H1 (cell line): ENCODE measurements around the gene SLC13A3. TPM values are rescaled to one million over a fixed set of nuclear protein-coding genes. Genes with fewer than 3 reads are reported as not detected.

ENCODE experiments used
- CTCF ChIA-PET: fragments of 300-600 bp; sonication (Branson Sonifier 250); formaldehyde crosslinking; loops from one replicate; lab custom pipeline; 2021; ENCODE audit not compliant: partially characterized antibody; lab: Charles Lee
- POLR2A ChIA-PET: fragments of 300-600 bp; sonication (Branson Sonifier 250); formaldehyde crosslinking; loops from one replicate; lab custom pipeline; 2021; ENCODE audit warnings: inconsistent platforms; ENCODE audit not compliant: partially characterized antibody; lab: Charles Lee
- DNase-seq, 2 experiments: peaks; one replicate each; pipeline versions ENCODE4 v3.0.0 to v3.0.0-alpha.2; 2010 to 2022; ENCODE audit warnings: low spot score in 2 of 2, low read depth in 1 of 2, mixed read lengths in 1 of 2
- FAIRE-seq: peaks from 2 replicates; lab custom pipeline; 2011; peaks lifted over from hg19 to GRCh38; lab: Jason Lieb, UNC
- H2AFZ ChIP-seq: 2 replicates; pipeline ENCODE4 v1.8.1; 2012; ENCODE audit warnings: low read length, inconsistent platforms
- H2AK5ac ChIP-seq: 2 replicates; pipeline ENCODE4 v1.6.1; 2013; ENCODE audit warnings: low read depth, low read length
- H2BK120ac ChIP-seq: replicated peaks from 2 replicates; pipeline ENCODE3; 2013; ENCODE audit warnings: low read depth, low read length, inconsistent platforms
- H2BK12ac ChIP-seq: 2 replicates; pipeline ENCODE4 v1.6.1; 2013; ENCODE audit warnings: low read depth, low read length
- H2BK15ac ChIP-seq: 2 replicates; pipeline ENCODE4 v1.6.1; 2013; ENCODE audit warnings: low read length
- H2BK20ac ChIP-seq: 2 replicates; pipeline ENCODE4 v1.6.1; 2013; ENCODE audit warnings: low read length
- H2BK5ac ChIP-seq: 2 replicates; pipeline ENCODE4 v1.6.1; 2013; ENCODE audit warnings: low read depth, low read length
- H3K14ac ChIP-seq: 2 replicates; pipeline ENCODE4 v1.6.1; 2013; ENCODE audit warnings: inconsistent platforms; ENCODE audit not compliant: insufficient read length
- H3K18ac ChIP-seq: 2 replicates; pipeline ENCODE4 v1.6.1; 2013; ENCODE audit warnings: low read length; ENCODE audit errors: extremely low read depth
- H3K23ac ChIP-seq: 2 replicates; pipeline ENCODE4 v1.6.1; 2013; ENCODE audit warnings: inconsistent platforms; ENCODE audit not compliant: insufficient read length
- H3K23me2 ChIP-seq: 2 replicates; pipeline ENCODE4 v1.6.1; 2013; ENCODE audit warnings: low read depth, low read length
- H3K27ac ChIP-seq: 2 replicates; pipeline ENCODE4 v1.6.1; 2011; ENCODE audit warnings: low read depth, low read length, inconsistent platforms
- H3K27me3 ChIP-seq, 4 experiments: replicated peaks in 1 of 4; 1 replicate in 1 of 4; 2 replicates in 3 of 4; pipeline versions ENCODE4 v1.6.1 to v1.8.1; 2011 to 2013; ENCODE audit warnings: low read length in 3 of 4, mild to moderate bottlenecking in 3 of 4, inconsistent platforms in 2 of 4, mixed read lengths in 2 of 4, moderate library complexity in 1 of 4; ENCODE audit not compliant: control insufficient read depth in 3 of 4, insufficient read depth in 3 of 4; ENCODE audit errors: extremely low read depth in 1 of 4
- H3K36me3 ChIP-seq, 4 experiments: 2 replicates each; pipeline versions ENCODE4 v1.6.1 to v1.8.1; 2011 to 2013; ENCODE audit warnings: mild to moderate bottlenecking in 4 of 4, low read length in 3 of 4, moderate library complexity in 2 of 4, control low read depth in 1 of 4, inconsistent platforms in 1 of 4; ENCODE audit not compliant: insufficient read depth in 4 of 4, control insufficient read depth in 2 of 4
- H3K4ac ChIP-seq: replicated peaks from 2 replicates; pipeline ENCODE3; 2013; ENCODE audit warnings: low read length, low read depth, mixed read lengths, inconsistent platforms; ENCODE audit not compliant: insufficient read length
- H3K4me1 ChIP-seq, 4 experiments: replicated peaks in 1 of 4; 1 replicate in 1 of 4; 2 replicates in 3 of 4; pipeline versions ENCODE4 v1.6.1 to v1.8.1; 2011 to 2013; ENCODE audit warnings: low read length in 3 of 4, inconsistent platforms in 2 of 4, mixed read lengths in 1 of 4; ENCODE audit not compliant: insufficient read depth in 4 of 4, control insufficient read depth in 3 of 4
- H3K4me2 ChIP-seq, 2 experiments: 2 replicates each; pipeline versions ENCODE4 v1.6.1 to v1.8.1; 2011 to 2013; ENCODE audit warnings: low read depth in 2 of 2, low read length in 2 of 2, control low read depth in 1 of 2, inconsistent platforms in 1 of 2, mild to moderate bottlenecking in 1 of 2; ENCODE audit not compliant: insufficient read depth in 1 of 2
- H3K4me3 ChIP-seq, 4 experiments: fragments of 200-600, 300-600 bp in 1 of 4; sonication (generic), shearing (Covaris generic), sonication (Bioruptor Twin) in 1 of 4; 2 replicates each; pipeline versions ENCODE4 v1.5.1 to v1.8.1; 2011 to 2016; ENCODE audit warnings: low read length in 4 of 4, low read depth in 3 of 4, control low read depth in 2 of 4, inconsistent platforms in 2 of 4, mild to moderate bottlenecking in 2 of 4, mixed read lengths in 1 of 4, moderate library complexity in 1 of 4; ENCODE audit not compliant: insufficient read depth in 2 of 4; ENCODE audit errors: extremely low read depth in 1 of 4
- H3K56ac ChIP-seq: replicated peaks from 2 replicates; pipeline ENCODE3; 2013; ENCODE audit warnings: low read depth, mild to moderate bottlenecking, mixed read lengths, low read length, inconsistent platforms; ENCODE audit not compliant: insufficient read length
- H3K79me1 ChIP-seq: 2 replicates; pipeline ENCODE4 v1.6.1; 2013; ENCODE audit warnings: low read depth, low read length, control low read depth
- H3K79me2 ChIP-seq, 2 experiments: 2 replicates each; pipeline versions ENCODE4 v1.6.1 to v1.8.1; 2012 to 2013; ENCODE audit warnings: low read length in 2 of 2, mild to moderate bottlenecking in 2 of 2, inconsistent platforms in 1 of 2; ENCODE audit not compliant: insufficient read depth in 2 of 2, control insufficient read depth in 1 of 2
- H3K9ac ChIP-seq, 4 experiments: replicated peaks in 1 of 4; 1 replicate in 1 of 4; 2 replicates in 3 of 4; pipeline versions ENCODE4 v1.6.1 to v1.8.1; 2011 to 2013; ENCODE audit warnings: low read depth in 3 of 4, low read length in 3 of 4, control low read depth in 2 of 4, mild to moderate bottlenecking in 2 of 4, moderate library complexity in 2 of 4, inconsistent platforms in 1 of 4; ENCODE audit errors: extremely low read depth in 1 of 4
- H3K9me3 ChIP-seq, 2 experiments: 2 replicates each; pipeline versions ENCODE4 v1.6.1 to v1.8.1; 2012 to 2013; ENCODE audit warnings: mild to moderate bottlenecking in 2 of 2, moderate library complexity in 2 of 2, control low read depth in 1 of 2, inconsistent platforms in 1 of 2, low read depth in 1 of 2, low read length in 1 of 2, mixed read lengths in 1 of 2; ENCODE audit not compliant: insufficient read depth in 2 of 2
- H4K20me1 ChIP-seq, 2 experiments: replicated peaks in 1 of 2; 2 replicates each; pipeline versions ENCODE3 to v1.8.1; 2011 to 2013; ENCODE audit warnings: inconsistent platforms in 2 of 2, low read length in 2 of 2, mild to moderate bottlenecking in 1 of 2; ENCODE audit not compliant: insufficient read depth in 2 of 2, control insufficient read depth in 1 of 2
- H4K5ac ChIP-seq: 2 replicates; pipeline ENCODE4 v1.6.1; 2013; ENCODE audit warnings: low read length, low read depth, mixed read lengths, inconsistent platforms; ENCODE audit not compliant: insufficient read length
- H4K8ac ChIP-seq: 2 replicates; pipeline ENCODE4 v1.8.0; 2013; ENCODE audit warnings: mild to moderate bottlenecking, moderate library complexity, low read length, inconsistent platforms; ENCODE audit not compliant: insufficient read depth; ENCODE audit errors: extremely low read depth
- H4K91ac ChIP-seq: replicated peaks from 2 replicates; pipeline ENCODE3; 2013; ENCODE audit warnings: low read length, mixed read lengths, inconsistent platforms; ENCODE audit not compliant: insufficient read length
- CTCF ChIP-seq, 3 experiments: IDR thresholded peaks; 1 replicate in 2 of 3; 2 replicates in 1 of 3; pipeline versions ENCODE4 v1.5.1 to v1.6.1; 2011; ENCODE audit warnings: low read length in 3 of 3, mild to moderate bottlenecking in 3 of 3, inconsistent platforms in 2 of 3, low read depth in 1 of 3, moderate library complexity in 1 of 3; ENCODE audit not compliant: insufficient read depth in 1 of 3; ENCODE audit errors: control extremely low read depth in 1 of 3
- EP300 ChIP-seq, 2 experiments: IDR thresholded peaks; 1 replicate in 1 of 2; 2 replicates in 1 of 2; pipeline ENCODE4 v1.6.1; 2011 to 2012; ENCODE audit warnings: low read depth in 2 of 2, low read length in 2 of 2, mild to moderate bottlenecking in 2 of 2, borderline replicate concordance in 1 of 2, inconsistent platforms in 1 of 2, moderate library complexity in 1 of 2
- EZH2 ChIP-seq: fragments of 200-600 bp; sonication (generic); IDR thresholded peaks from 2 replicates; pipeline ENCODE4 v1.7.1; 2012; ENCODE audit warnings: low read depth, mild to moderate bottlenecking, moderate library complexity, low read length, inconsistent platforms; ENCODE audit not compliant: severe bottlenecking
- RAD21 ChIP-seq, 2 experiments: IDR thresholded peaks in 1 of 2; conservative IDR thresholded peaks in 1 of 2; 2 replicates each; pipeline ENCODE4 v1.6.1; 2011; ENCODE audit warnings: low read depth in 2 of 2, low read length in 2 of 2, improper control_type of control experiment in 1 of 2, inconsistent platforms in 1 of 2, mild to moderate bottlenecking in 1 of 2, moderate library complexity in 1 of 2
- WGBS, 2 experiments: shearing (Covaris generic) in 1 of 2; methylation state at CpG; one replicate each; pipeline versions ENCODE4 v1.1.6 to v1.1.7; 2013 to 2015; ENCODE audit warnings: low lambda C conversion rate in 2 of 2, mixed read lengths in 2 of 2, inconsistent platforms in 1 of 2, low coverage in 1 of 2, missing lambda C conversion rate in 1 of 2; ENCODE audit not compliant: insufficient replicate concordance in 2 of 2, insufficient coverage in 1 of 2, insufficient read length in 1 of 2; ENCODE audit errors: extremely low coverage in 1 of 2, missing lambda C conversion rate in 1 of 2; 5-methylcytosine and 5-hydroxymethylcytosine counted together
- polyA plus RNA-seq, 7 experiments: library from polyadenylated mRNA; depleted of rRNA in 3 of 7; stranded (reverse) in 5 of 7; unstranded in 2 of 7; fragments of >200 nt in 5 of 7; fragments of 200-250 nt in 2 of 7; gene quantifications; 1 replicate in 5 of 7; 2 replicates in 1 of 7; 4 replicates in 1 of 7; pipeline versions ENCODE4 v1.2.1 to v1.2.3, GENCODE V29; 2011 to 2013; ENCODE audit warnings: missing spikeins in 2 of 7, mixed read lengths in 2 of 7
- total RNA-seq: library from RNA; stranded (reverse); fragmentation: NEBNext Ultra II Directional; extraction: Animal tissue kit (Norgen Biotek cat#: 25700); gene quantifications from 2 replicates; pipeline ENCODE4 v1.2.1, GENCODE V29; 2021

Gene SLC13A3
- total and polyA plus RNA-seq, 2 of the 8 experiments (the other 6 are each of a cell fraction or from before 2014, with no cell fraction given) = 9.4 to 12.6 TPM

GRCh38 chr20:46582648-46583047, 68.6 kb downstream of the SLC13A3 start:
- Histone ChIP-seq H2BK5ac (no peak overlapping the region), H3K27me3 (no peaks in the 10 kb centered on the region), H3K79me2 (no peaks in the 10 kb centered on the region), H3K36me3 (no peaks in the 10 kb centered on the region), H3K4ac (peak overlapping the region; percentile 59), H4K20me1 (no peaks in the 10 kb centered on the region), H3K27ac (no peak overlapping the region), H2AFZ (no peak overlapping the region), H3K79me1 (no peaks in the 10 kb centered on the region), H2BK15ac (no peak overlapping the region), H2BK20ac (peak overlapping the region; percentile 82; the same call in 1 of the 2 replicates), H3K23ac (no peak overlapping the region), H3K4me3 (peak overlapping the region in 1 of 4 experiments; percentile 35; a peak in 1 of 8 replicates), H3K23me2 (no peaks in the 10 kb centered on the region; the same call in 1 of the 2 replicates), H4K91ac (no peak overlapping the region), H3K18ac (peak overlapping the region; percentile 9; the same call in 1 of the 2 replicates), H3K56ac (no peak overlapping the region), H3K4me1 (peaks cover 5 to 17% (median 9%) of the 10 kb centered on the region in 4 experiments; a peak in 6 of 7 replicates), H2AK5ac (no peak overlapping the region), H2BK120ac (peak overlapping the region; percentile 47), H4K5ac (peak overlapping the region; percentile 84), H4K8ac (no peak overlapping the region), H3K14ac (no peak overlapping the region), H3K4me2 (no peak overlapping the region), H3K9ac (no peak overlapping the region), H2BK12ac (no peak overlapping the region), H3K9me3 (peaks cover 8 to 10% of the 10 kb centered on the region in 2 experiments)
- POLR2A ChIA-PET = interaction anchor here (0.6 to 1.6 kb wide), 6 partner anchors 9 to 101 kb away, joined by 3 to 7 read pairs (median 3); no protein-coding TSS in a partner anchor
- 78% methylated on average over 5 of the region's 5 CpGs; no CpG with 5 or more reads in 1 of the 2 experiments for WGBS, 2 experiments
- FAIRE-seq = no peak
- TF ChIP-seq CTCF (IDR thresholded peaks at IDR 0.05; ENCODE audit: control extremely low read depth in 1 of 3, insufficient read depth in 1 of 3, low read depth in 1 of 3, low read length in 3 of 3) (peak; percentile 22 to 29 (median 28); a peak in 3 of 4 replicates), EZH2 (no peak), EP300 (IDR thresholded peaks at IDR 0.05; ENCODE audit: borderline replicate concordance in 1 of 2, low read depth in 2 of 2, low read length in 2 of 2) (no peak), RAD21 (IDR thresholded peaks at IDR 0.05 in 1 of 2, conservative IDR thresholded peaks at IDR 0.05 in 1 of 2; ENCODE audit: low read depth in 2 of 2, low read length in 2 of 2) (peak; percentile 7 to 36; a peak in 3 of 4 replicates)
- no peak for DNase-seq
- CTCF ChIA-PET = interaction anchor here (0.6 to 4.4 kb wide), 19 partner anchors 9 to 1302 kb away, joined by 3 to 17 read pairs (median 4); partner anchors contain the start of gene OCSTAMP
